ENCODE data around the gene PPP3R1. TPM values are rescaled to one million over a fixed set of nuclear protein-coding genes. Genes with fewer than 3 reads are reported as not detected.

PPP3R1 gene
- polyA plus RNA-seq, 2 of the 4 experiments (the other 2 are of a cell fraction) = 27.3 to 55.1 TPM

DNA sequence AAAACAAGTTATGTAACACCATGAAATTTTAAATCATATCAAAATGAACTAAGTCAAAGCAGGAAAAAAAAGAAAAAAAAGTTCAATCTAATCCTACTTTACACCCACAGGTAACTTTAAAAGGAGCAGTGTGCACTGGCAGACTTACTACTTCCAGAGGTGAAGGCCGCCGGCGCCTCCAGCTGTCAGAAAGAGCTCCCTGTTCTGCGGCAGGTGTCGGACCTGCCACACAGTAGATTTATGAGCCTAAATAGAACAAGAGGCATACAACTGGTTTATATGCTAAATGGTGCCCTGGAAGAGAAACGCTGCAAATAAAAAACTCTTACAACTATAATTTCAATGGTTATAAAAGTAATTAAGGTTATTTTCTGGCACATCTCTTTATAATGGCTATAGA lies 117.8 kb downstream of the PPP3R1 start:
- WGBS (ENCODE audit: missing lambda C conversion rate) = 93% methylated on average over 6 of the region's 6 CpGs
- CTCF ChIA-PET = interaction anchor here (0.6 to 8.9 kb wide), 3 partner anchors 11 to 148 kb away, joined by 3 to 65 read pairs (median 4); no protein-coding TSS in a partner anchor
- no peak for FAIRE-seq
- no peak overlapping the region for H3K27ac ChIP-seq
- no peak overlapping the region for H3K4me2 ChIP-seq
- no peak overlapping the region for H3K4me3 ChIP-seq
- H3K4me1 ChIP-seq = no peaks in the 10 kb centered on the region
- H3K9me3 ChIP-seq = no peaks in the 10 kb centered on the region
- ATAC-seq = no peak
- no peak for TF ChIP-seq EP300 (IDR thresholded peaks at IDR 0.05)
- TF ChIP-seq RAD21 (conservative IDR thresholded peaks at IDR 0.05 in 1 of 2, IDR thresholded peaks at IDR 0.05 in 1 of 2) = no peak
- TF ChIP-seq, protein P1, sequence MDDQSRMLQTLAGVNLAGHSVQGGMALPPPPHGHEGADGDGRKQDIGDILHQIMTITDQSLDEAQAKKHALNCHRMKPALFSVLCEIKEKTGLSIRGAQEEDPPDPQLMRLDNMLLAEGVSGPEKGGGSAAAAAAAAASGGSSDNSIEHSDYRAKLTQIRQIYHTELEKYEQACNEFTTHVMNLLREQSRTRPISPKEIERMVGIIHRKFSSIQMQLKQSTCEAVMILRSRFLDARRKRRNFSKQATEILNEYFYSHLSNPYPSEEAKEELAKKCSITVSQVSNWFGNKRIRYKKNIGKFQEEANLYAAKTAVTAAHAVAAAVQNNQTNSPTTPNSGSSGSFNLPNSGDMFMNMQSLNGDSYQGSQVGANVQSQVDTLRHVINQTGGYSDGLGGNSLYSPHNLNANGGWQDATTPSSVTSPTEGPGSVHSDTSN (IDR thresholded peaks at IDR 0.05) = no peak
- TF ChIP-seq SMC3 (IDR thresholded peaks at IDR 0.05) = no peak
- TF ChIP-seq PHF8 (IDR thresholded peaks at IDR 0.05; ENCODE audit: borderline replicate concordance, low read depth) = no peak
- no peak for TF ChIP-seq RARB (CRISPR knock-in tag; IDR thresholded peaks at IDR 0.05)
- POLR2A ChIA-PET = no interaction called here
- DNase-seq (ENCODE audit: low read depth in 1 of 2, low spot score in 1 of 2) = no peak

DNA sequence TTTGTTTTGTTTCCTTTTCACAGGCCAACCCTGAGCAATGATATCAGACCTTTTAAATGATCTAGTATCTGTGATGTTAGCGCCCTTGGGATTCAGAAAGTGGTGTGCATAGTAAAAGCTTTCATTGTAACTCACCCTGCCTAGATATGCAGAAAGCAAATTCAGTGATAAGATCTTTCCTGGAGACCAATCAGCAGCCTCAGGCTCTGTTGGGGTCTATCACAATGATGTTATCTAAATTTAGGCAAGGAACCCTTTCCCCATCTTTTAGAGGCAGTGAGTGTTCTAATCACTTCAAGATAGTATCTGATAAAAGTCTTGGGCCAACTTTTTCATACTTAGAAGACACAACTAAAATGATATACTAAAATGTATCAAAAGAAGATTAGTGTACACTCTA lies 118.2 kb downstream of the PPP3R1 start:
- H3K4me3 ChIP-seq = no peak overlapping the region
- POLR2A ChIA-PET = no interaction called here
- DNase-seq (ENCODE audit: low read depth in 1 of 2, low spot score in 1 of 2) = no peak
- TF ChIP-seq NFE2L2 (conservative IDR thresholded peaks at IDR 0.05; ENCODE audit: low read length) (no peak), CHD2 (IDR thresholded peaks at IDR 0.05; ENCODE audit: low read length, partially characterized antibody) (no peak), ZSCAN20 (CRISPR knock-in tag; IDR thresholded peaks at IDR 0.05) (no peak), MAZ (IDR thresholded peaks at IDR 0.05; ENCODE audit: borderline replicate concordance, low read depth, low read length) (no peak), HDAC2 (IDR thresholded peaks at IDR 0.05) (no peak)
- TF ChIP-seq, protein P2, sequence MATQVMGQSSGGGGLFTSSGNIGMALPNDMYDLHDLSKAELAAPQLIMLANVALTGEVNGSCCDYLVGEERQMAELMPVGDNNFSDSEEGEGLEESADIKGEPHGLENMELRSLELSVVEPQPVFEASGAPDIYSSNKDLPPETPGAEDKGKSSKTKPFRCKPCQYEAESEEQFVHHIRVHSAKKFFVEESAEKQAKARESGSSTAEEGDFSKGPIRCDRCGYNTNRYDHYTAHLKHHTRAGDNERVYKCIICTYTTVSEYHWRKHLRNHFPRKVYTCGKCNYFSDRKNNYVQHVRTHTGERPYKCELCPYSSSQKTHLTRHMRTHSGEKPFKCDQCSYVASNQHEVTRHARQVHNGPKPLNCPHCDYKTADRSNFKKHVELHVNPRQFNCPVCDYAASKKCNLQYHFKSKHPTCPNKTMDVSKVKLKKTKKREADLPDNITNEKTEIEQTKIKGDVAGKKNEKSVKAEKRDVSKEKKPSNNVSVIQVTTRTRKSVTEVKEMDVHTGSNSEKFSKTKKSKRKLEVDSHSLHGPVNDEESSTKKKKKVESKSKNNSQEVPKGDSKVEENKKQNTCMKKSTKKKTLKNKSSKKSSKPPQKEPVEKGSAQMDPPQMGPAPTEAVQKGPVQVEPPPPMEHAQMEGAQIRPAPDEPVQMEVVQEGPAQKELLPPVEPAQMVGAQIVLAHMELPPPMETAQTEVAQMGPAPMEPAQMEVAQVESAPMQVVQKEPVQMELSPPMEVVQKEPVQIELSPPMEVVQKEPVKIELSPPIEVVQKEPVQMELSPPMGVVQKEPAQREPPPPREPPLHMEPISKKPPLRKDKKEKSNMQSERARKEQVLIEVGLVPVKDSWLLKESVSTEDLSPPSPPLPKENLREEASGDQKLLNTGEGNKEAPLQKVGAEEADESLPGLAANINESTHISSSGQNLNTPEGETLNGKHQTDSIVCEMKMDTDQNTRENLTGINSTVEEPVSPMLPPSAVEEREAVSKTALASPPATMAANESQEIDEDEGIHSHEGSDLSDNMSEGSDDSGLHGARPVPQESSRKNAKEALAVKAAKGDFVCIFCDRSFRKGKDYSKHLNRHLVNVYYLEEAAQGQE (IDR thresholded peaks at IDR 0.05) = no peak
- H3K27ac ChIP-seq = no peak overlapping the region
- H3K9me3 ChIP-seq = no peaks in the 10 kb centered on the region
- FAIRE-seq = no peak
- CTCF ChIA-PET = interaction anchor here (0.6 to 8.9 kb wide), 2 partner anchors 10 to 148 kb away, joined by 3 to 65 read pairs; no protein-coding TSS in a partner anchor
- WGBS (ENCODE audit: missing lambda C conversion rate) = 87% methylated on average over 1 of the region's 1 CpG
- H3K4me2 ChIP-seq = no peak overlapping the region
- H3K4me1 ChIP-seq = no peaks in the 10 kb centered on the region
- no peak for ATAC-seq

Other genes with a start within 250 kb of the PPP3R1 start
- gene C1D, start 189.5 kb downstream of the PPP3R1 start, polyA plus RNA-seq (2011; rRNA removed) = 42.0 and 89.1 TPM in 2 replicates
- 57.5 to 69.8 TPM (median 62.5 TPM) in 3 replicates for gene C1D, start 189.5 kb downstream of the PPP3R1 start, polyA plus RNA-seq (2017; fragmentation: RNase III; extraction: RNeasy Plus Mini Kit Qiagen cat#74134 plus additional on column Dnase treatment)
- gene PNO1, start 94.6 kb downstream of the PPP3R1 start, polyA plus RNA-seq (2011; rRNA removed) = 50.1 and 63.2 TPM in 2 replicates
- gene PNO1, start 94.6 kb downstream of the PPP3R1 start, polyA plus RNA-seq (2017; fragmentation: RNase III; extraction: RNeasy Plus Mini Kit Qiagen cat#74134 plus additional on column Dnase treatment) = 49.0 to 59.8 TPM (median 57.7 TPM) in 3 replicates
- 0.93 and 1.2 TPM in 2 replicates for gene CNRIP1, start 67.4 kb upstream of the PPP3R1 start, polyA plus RNA-seq (2011; rRNA removed)
- 2.3 to 2.9 TPM (median 2.6 TPM) in 3 replicates for gene CNRIP1, start 67.4 kb upstream of the PPP3R1 start, polyA plus RNA-seq (2017; fragmentation: RNase III; extraction: RNeasy Plus Mini Kit Qiagen cat#74134 plus additional on column Dnase treatment)
- not detected in 2 replicates for gene PLEK, start 112.8 kb upstream of the PPP3R1 start, polyA plus RNA-seq (2011; rRNA removed)
- 0.04 TPM in 1 of 3 replicates, not detected in the others for gene PLEK, start 112.8 kb upstream of the PPP3R1 start, polyA plus RNA-seq (2017; fragmentation: RNase III; extraction: RNeasy Plus Mini Kit Qiagen cat#74134 plus additional on column Dnase treatment)
- gene FBXO48, start 214.8 kb upstream of the PPP3R1 start, polyA plus RNA-seq (2011; rRNA removed) = 1.4 and 2.1 TPM in 2 replicates
- gene FBXO48, start 214.8 kb upstream of the PPP3R1 start, polyA plus RNA-seq (2017; fragmentation: RNase III; extraction: RNeasy Plus Mini Kit Qiagen cat#74134 plus additional on column Dnase treatment) = 0.72 to 0.81 TPM (median 0.74 TPM) in 3 replicates
- 2.1 and 2.8 TPM in 2 replicates for gene APLF, start 215.1 kb upstream of the PPP3R1 start, polyA plus RNA-seq (2011; rRNA removed)
- 1.5 to 1.8 TPM (median 1.5 TPM) in 3 replicates for gene APLF, start 215.1 kb upstream of the PPP3R1 start, polyA plus RNA-seq (2017; fragmentation: RNase III; extraction: RNeasy Plus Mini Kit Qiagen cat#74134 plus additional on column Dnase treatment)